GM12878 (cell line): ENCODE results near the gene DTWD2. TPM values are rescaled to one million over a fixed set of nuclear protein-coding genes. Genes with fewer than 3 reads are reported as not detected.

ENCODE experiments used
- ATAC-seq: fragments of 200-7000 bp; cut with Tn5 transposase; 3 replicates; pipeline ENCODE4 v1.9.1; 2020; ENCODE audit warnings: mild to moderate bottlenecking, moderate library complexity
- BruUV-seq: library from RNA; stranded (reverse); fragments of 400-500 nt; replicated peaks from 2 replicates; lab custom pipeline; 2021; lab: Mats Ljungman, UMichigan
- CTCF ChIA-PET: fragments of 300-600 bp; sonication (Branson Sonifier 250); formaldehyde crosslinking; extraction: SDS; loops from one replicate; lab custom pipeline; 2021; ENCODE audit warnings: inconsistent platforms; lab: Yijun Ruan, JAX
- POLR2A ChIA-PET: fragments of 350-600 bp; formaldehyde crosslinking; extraction: SDS; loops from one replicate; lab custom pipeline; 2021; ENCODE audit warnings: inconsistent platforms; lab: Charles Lee
- RAD21 ChIA-PET: fragments of 300-600 bp; sonication (Branson Sonifier 250); formaldehyde crosslinking; loops from one replicate; lab custom pipeline; 2023; ENCODE audit warnings: antibody characterized with exemption; ENCODE audit not compliant: unreplicated experiment; lab: Charles Lee
- SMC1A ChIA-PET: fragments of 300-600 bp; sonication (Branson Sonifier 250); formaldehyde crosslinking; loops from one replicate; lab custom pipeline; 2023; ENCODE audit not compliant: unreplicated experiment, uncharacterized antibody; lab: Charles Lee
- DNase-seq: peaks from one replicate; pipeline ENCODE4 v3.0.0-alpha.2; 2011; ENCODE audit warnings: low read depth, low spot score
- FAIRE-seq: peaks from 3 replicates; lab custom pipeline; 2011; peaks lifted over from hg19 to GRCh38; lab: Jason Lieb, UNC
- H2AFZ ChIP-seq: 2 replicates; pipeline ENCODE4 v1.6.0; 2011; ENCODE audit warnings: low read depth, low read length, control low read depth; ENCODE audit not compliant: control insufficient read depth
- H3K27ac ChIP-seq: 2 replicates; pipeline ENCODE4 v1.5.1; 2011; ENCODE audit warnings: control low read depth; ENCODE audit not compliant: control insufficient read depth, insufficient read depth
- H3K27me3 ChIP-seq, 2 experiments: replicated peaks in 1 of 2; 2 replicates each; pipeline versions ENCODE4 v1.6.0 to v1.6.1; 2011; ENCODE audit warnings: low read length in 1 of 2; ENCODE audit not compliant: control insufficient read depth in 2 of 2, insufficient read depth in 2 of 2
- H3K36me3 ChIP-seq, 2 experiments: 2 replicates each; pipeline ENCODE4 v1.5.1; 2011; ENCODE audit warnings: low read length in 1 of 2; ENCODE audit not compliant: control insufficient read depth in 2 of 2, insufficient read depth in 2 of 2
- H3K4me1 ChIP-seq: 2 replicates; pipeline ENCODE4 v1.6.1; 2011; ENCODE audit warnings: mild to moderate bottlenecking, low read length, moderate library complexity, mixed read lengths; ENCODE audit not compliant: control insufficient read depth, insufficient read depth
- H3K4me2 ChIP-seq: 2 replicates; pipeline ENCODE4 v1.6.0; 2011; ENCODE audit warnings: control low read depth; ENCODE audit not compliant: control insufficient read depth, insufficient read depth
- H3K4me3 ChIP-seq: fragments of 200-600 bp; sonication (generic); 2 replicates; pipeline ENCODE4 v1.5.1; 2016
- H3K79me2 ChIP-seq: 2 replicates; pipeline ENCODE4 v1.6.0; 2011; ENCODE audit warnings: low read length; ENCODE audit not compliant: control insufficient read depth, insufficient read depth
- H3K9ac ChIP-seq: 2 replicates; pipeline ENCODE4 v1.8.0; 2011; ENCODE audit warnings: low read length, control low read depth, mixed read lengths; ENCODE audit not compliant: control insufficient read depth, insufficient read depth
- H3K9me3 ChIP-seq: replicated peaks from 3 replicates; pipeline ENCODE4 v1.5.1; 2011; ENCODE audit warnings: mild to moderate bottlenecking, low read length; ENCODE audit not compliant: control insufficient read depth, insufficient read depth
- H4K20me1 ChIP-seq: 2 replicates; pipeline ENCODE4 v1.6.0; 2011; ENCODE audit not compliant: control insufficient read depth, insufficient read depth
- DPF2 ChIP-seq: fragments of 450-650 bp; IDR thresholded peaks from 2 replicates; pipeline ENCODE4 v1.6.1; 2017; ENCODE audit warnings: mild to moderate bottlenecking
- EED ChIP-seq: sonication (generic); IDR thresholded peaks from 2 replicates; pipeline ENCODE4 v1.6.1; 2016; ENCODE audit warnings: antibody characterized with exemption, low read depth
- EGR1 ChIP-seq, 2 experiments: IDR thresholded peaks; 1 replicate in 1 of 2; 2 replicates in 1 of 2; pipeline ENCODE4 v1.6.1; 2011 to 2012; ENCODE audit warnings: low read depth in 2 of 2, low read length in 2 of 2, borderline replicate concordance in 1 of 2, mild to moderate bottlenecking in 1 of 2, moderate library complexity in 1 of 2
- EZH2 ChIP-seq: IDR thresholded peaks from 2 replicates; pipeline ENCODE4 v1.6.1; 2012; ENCODE audit warnings: low read depth, mild to moderate bottlenecking, control low read depth, inconsistent platforms, low read length, borderline replicate concordance; ENCODE audit not compliant: control insufficient read depth
- GATAD2B ChIP-seq: fragments of 450-650 bp; conservative IDR thresholded peaks from 2 replicates; pipeline ENCODE4 v1.6.1; 2017; ENCODE audit warnings: low read depth, mild to moderate bottlenecking, moderate library complexity
- MEF2A ChIP-seq: IDR thresholded peaks from 2 replicates; pipeline ENCODE4 v1.6.1; 2011; ENCODE audit warnings: low read depth, mild to moderate bottlenecking, low read length, moderate library complexity; ENCODE audit not compliant: insufficient read depth
- MYB ChIP-seq: fragments of 150-350 bp; IDR thresholded peaks from 2 replicates; pipeline ENCODE4 v1.6.1; 2014; ENCODE audit warnings: mild to moderate bottlenecking, low read depth, low read length, borderline replicate concordance
- NR2C1 ChIP-seq: fragments of 450-650 bp; IDR thresholded peaks from 2 replicates; pipeline ENCODE4 v1.6.1; 2017; ENCODE audit warnings: antibody characterized with exemption, mild to moderate bottlenecking, moderate library complexity
- PKNOX1 ChIP-seq: fragments of 450-650 bp; IDR thresholded peaks from 2 replicates; pipeline ENCODE4 v1.6.1; 2016; ENCODE audit warnings: mild to moderate bottlenecking
- PML ChIP-seq: IDR thresholded peaks from 2 replicates; pipeline ENCODE4 v1.6.1; 2012; ENCODE audit warnings: low read length, inconsistent platforms
- POLR2AphosphoS2 ChIP-seq: IDR thresholded peaks from 2 replicates; pipeline ENCODE4 v1.6.1; 2011; ENCODE audit warnings: low read depth, mild to moderate bottlenecking, low read length, improper control_type of control experiment, moderate library complexity
- SIN3A ChIP-seq: IDR thresholded peaks from 2 replicates; pipeline ENCODE4 v1.6.1; 2012; ENCODE audit warnings: low read depth, low read length, improper control_type of control experiment
- SMAD5 ChIP-seq: IDR thresholded peaks from 2 replicates; pipeline ENCODE4 v1.6.1; 2016; ENCODE audit warnings: antibody characterized with exemption, low read depth
- SUPT20H ChIP-seq: IDR thresholded peaks from 2 replicates; pipeline ENCODE4 v1.6.1; 2011; ENCODE audit warnings: low read depth, mild to moderate bottlenecking, low read length, moderate library complexity, borderline replicate concordance; ENCODE audit not compliant: control insufficient read depth
- WGBS: methylation state at CpG from one replicate; pipeline ENCODE4 v1.1.6; 2016; ENCODE audit warnings: low lambda C conversion rate; ENCODE audit not compliant: insufficient replicate concordance, insufficient coverage; ENCODE audit errors: missing lambda C conversion rate; 5-methylcytosine and 5-hydroxymethylcytosine counted together
- in situ Hi-C: fragments of 300-500 bp; cut with MboI; formaldehyde crosslinking; loops from 9 replicates; pipeline ENCODE4 v1.14.3; 2018; ENCODE audit warnings: mixed read lengths
- intact Hi-C: fragments of 100-400 bp; cut with micrococcal nuclease; formaldehyde crosslinking; loops from one replicate; pipeline ENCODE4 v1.14.2; 2022; ENCODE audit not compliant: unreplicated experiment
- polyA plus RNA-seq, 11 experiments: library from polyadenylated mRNA; depleted of rRNA in 4 of 11; unstranded in 6 of 11; stranded (reverse) in 5 of 11; fragments of >200 nt; fragmentation: Nextera tagmentation in 4 of 11; fragmentation: Illumina TruSeq in 1 of 11; extraction: Ambion mirVana in 4 of 11; extraction: Trizol in 1 of 11; gene quantifications; 1 replicate in 1 of 11; 2 replicates in 10 of 11; pipeline versions ENCODE4 v1.2.1 to v1.2.3, GENCODE V29; 2011 to 2016; ENCODE audit warnings: inconsistent platforms in 2 of 11, missing spikeins in 2 of 11, low read depth in 1 of 11
- total RNA-seq, 4 experiments: library from RNA; depleted of rRNA in 3 of 4; stranded (reverse); fragments of >200 nt in 3 of 4; fragmentation: Illumina TruSeq in 1 of 4; extraction: Trizol in 1 of 4; gene quantifications; 2 replicates each; pipeline versions ENCODE4 v1.2.1 to v1.2.3, GENCODE V29; 2013 to 2021
- TF ChIP-seq, protein P1 (sequence below): fragments of 450-650 bp; IDR thresholded peaks from 2 replicates; pipeline ENCODE4 v1.6.1; 2017; ENCODE audit warnings: mild to moderate bottlenecking, moderate library complexity

The DTWD2 gene
- total and polyA plus RNA-seq, 10 of the 15 experiments (the other 5 are each of a cell fraction or from before 2014, with no cell fraction given): 0.93 to 8.4 (median 5.1) TPM

DNA sequence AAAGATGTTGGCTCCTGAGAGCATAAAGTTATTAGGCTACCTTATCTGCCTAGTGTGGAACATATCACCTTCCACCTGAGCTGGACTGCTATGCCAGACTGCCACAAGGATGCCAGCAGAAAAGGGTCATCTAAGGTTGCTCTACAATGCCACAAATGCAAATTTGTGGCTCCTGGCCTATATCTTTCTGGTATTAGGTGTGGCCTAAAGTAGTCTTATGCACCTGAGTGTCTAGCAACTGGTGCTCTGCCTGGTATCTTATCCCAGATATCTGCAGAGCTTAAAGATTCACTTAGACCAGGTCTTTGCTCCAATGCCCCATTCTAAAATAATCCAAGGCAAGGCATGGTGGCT lies 34.7 kb downstream of the DTWD2 start (continued):
- TF ChIP-seq NR2C1 (no peak), PML (no peak)

DNA sequence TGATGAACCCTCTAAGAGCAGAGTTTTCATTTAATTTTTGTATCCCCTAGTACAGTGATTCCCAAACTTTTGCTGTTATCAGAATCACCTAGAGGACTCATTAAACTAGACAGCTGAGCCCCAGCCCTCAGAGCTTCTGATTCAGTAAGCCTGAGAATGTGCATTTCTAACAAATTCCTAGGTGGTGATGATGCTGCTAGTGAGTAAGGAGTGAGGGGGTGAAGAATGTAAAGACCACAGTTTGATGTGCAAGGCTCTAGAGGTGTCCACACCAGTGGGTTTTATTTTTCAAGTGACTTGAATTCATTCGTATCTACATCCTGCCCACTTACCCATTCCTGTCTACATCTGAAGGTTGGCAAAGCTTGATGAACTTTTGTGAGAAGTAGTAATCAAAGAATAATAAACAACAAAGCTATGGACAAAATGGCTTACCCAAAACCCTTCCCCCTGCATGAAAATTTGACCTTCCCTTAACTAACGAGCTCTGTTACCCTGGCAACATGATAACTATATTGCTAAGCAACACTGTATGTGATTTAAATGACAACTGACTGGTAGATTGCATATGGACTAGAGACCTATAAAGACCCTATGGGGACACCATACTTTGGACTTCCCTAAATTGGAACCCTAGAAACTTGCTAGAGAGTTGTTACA lies 35.2 kb downstream of the DTWD2 start:
- POLR2A ChIA-PET: no interaction called here
- no peak overlapping the region for H3K4me2 ChIP-seq
- CTCF ChIA-PET: interaction anchor here (0.6 kb wide), 1 partner anchor 303 kb away, joined by 3 read pairs; no protein-coding TSS in a partner anchor
- H3K9ac ChIP-seq: no peak overlapping the region
- 59% methylated on average over 2 of the region's 2 CpGs for WGBS
- no peaks in the 10 kb centered on the region for H3K36me3 ChIP-seq
- RAD21 ChIA-PET: no interaction called here
- no peaks in the 10 kb centered on the region for H3K4me1 ChIP-seq
- H3K27ac ChIP-seq: no peak overlapping the region
- no peak overlapping the region for H2AFZ ChIP-seq
- H3K79me2 ChIP-seq: no peaks in the 10 kb centered on the region
- no TSS peak for BruUV-seq
- no peaks in the 10 kb centered on the region for H4K20me1 ChIP-seq
- no peak for FAIRE-seq
- no peak for DNase-seq
- no peak for TF ChIP-seq MEF2A
- TF ChIP-seq MYB: no peak
- no peak for TF ChIP-seq GATAD2B
- no peak for TF ChIP-seq EED
- no peak for TF ChIP-seq SUPT20H
- TF ChIP-seq EZH2: no peak
- no peak for TF ChIP-seq PKNOX1
- no peak for TF ChIP-seq SIN3A
- TF ChIP-seq EGR1 (IDR thresholded peaks at IDR 0.05; ENCODE audit: borderline replicate concordance in 1 of 2, low read depth in 2 of 2, low read length in 2 of 2): no peak
- no peak for TF ChIP-seq SMAD5
- TF ChIP-seq, protein P1, sequence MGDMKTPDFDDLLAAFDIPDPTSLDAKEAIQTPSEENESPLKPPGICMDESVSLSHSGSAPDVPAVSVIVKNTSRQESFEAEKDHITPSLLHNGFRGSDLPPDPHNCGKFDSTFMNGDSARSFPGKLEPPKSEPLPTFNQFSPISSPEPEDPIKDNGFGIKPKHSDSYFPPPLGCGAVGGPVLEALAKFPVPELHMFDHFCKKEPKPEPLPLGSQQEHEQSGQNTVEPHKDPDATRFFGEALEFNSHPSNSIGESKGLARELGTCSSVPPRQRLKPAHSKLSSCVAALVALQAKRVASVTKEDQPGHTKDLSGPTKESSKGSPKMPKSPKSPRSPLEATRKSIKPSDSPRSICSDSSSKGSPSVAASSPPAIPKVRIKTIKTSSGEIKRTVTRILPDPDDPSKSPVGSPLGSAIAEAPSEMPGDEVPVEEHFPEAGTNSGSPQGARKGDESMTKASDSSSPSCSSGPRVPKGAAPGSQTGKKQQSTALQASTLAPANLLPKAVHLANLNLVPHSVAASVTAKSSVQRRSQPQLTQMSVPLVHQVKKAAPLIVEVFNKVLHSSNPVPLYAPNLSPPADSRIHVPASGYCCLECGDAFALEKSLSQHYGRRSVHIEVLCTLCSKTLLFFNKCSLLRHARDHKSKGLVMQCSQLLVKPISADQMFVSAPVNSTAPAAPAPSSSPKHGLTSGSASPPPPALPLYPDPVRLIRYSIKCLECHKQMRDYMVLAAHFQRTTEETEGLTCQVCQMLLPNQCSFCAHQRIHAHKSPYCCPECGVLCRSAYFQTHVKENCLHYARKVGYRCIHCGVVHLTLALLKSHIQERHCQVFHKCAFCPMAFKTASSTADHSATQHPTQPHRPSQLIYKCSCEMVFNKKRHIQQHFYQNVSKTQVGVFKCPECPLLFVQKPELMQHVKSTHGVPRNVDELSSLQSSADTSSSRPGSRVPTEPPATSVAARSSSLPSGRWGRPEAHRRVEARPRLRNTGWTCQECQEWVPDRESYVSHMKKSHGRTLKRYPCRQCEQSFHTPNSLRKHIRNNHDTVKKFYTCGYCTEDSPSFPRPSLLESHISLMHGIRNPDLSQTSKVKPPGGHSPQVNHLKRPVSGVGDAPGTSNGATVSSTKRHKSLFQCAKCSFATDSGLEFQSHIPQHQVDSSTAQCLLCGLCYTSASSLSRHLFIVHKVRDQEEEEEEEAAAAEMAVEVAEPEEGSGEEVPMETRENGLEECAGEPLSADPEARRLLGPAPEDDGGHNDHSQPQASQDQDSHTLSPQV: no peak
- TF ChIP-seq POLR2AphosphoS2: no peak
- TF ChIP-seq DPF2: no peak
- intact Hi-C loops (loop anchor here (10.0 kb wide), 1 partner anchor 338 kb away; no protein-coding TSS in a partner anchor), in situ Hi-C loops (no loop called here)
- peak; percentile 19; the same call in 2 of the 3 replicates for ATAC-seq
- H3K9me3 ChIP-seq: no peaks in the 10 kb centered on the region
- no peaks in the 10 kb centered on the region for H3K27me3 ChIP-seq
- no peak overlapping the region for H3K4me3 ChIP-seq
- SMC1A ChIA-PET: interaction anchor here (0.6 to 1.6 kb wide), 4 partner anchors 10 to 161 kb away, joined by 3 to 4 read pairs (median 3); no protein-coding TSS in a partner anchor
